Stimulated activated CD4-positive, alpha-beta T cell treated with anti-CD3 and anti-CD28 coated beads, Interleukin-2, amount 100 ng/mL, for 24 hours (primary cell): ENCODE measurements around the gene SYNDIG1L.
"Not testable (repeated sequence)": the region's sequence is repeated elsewhere in the genome, so short reads cannot be mapped to it uniquely, and the experiment has no call there.

ENCODE experiments used
- DNase-seq, 2 donors: peaks; one replicate each; pipeline ENCODE4 v3.0.0-alpha.2; 2020

The SYNDIG1L gene

DNA sequence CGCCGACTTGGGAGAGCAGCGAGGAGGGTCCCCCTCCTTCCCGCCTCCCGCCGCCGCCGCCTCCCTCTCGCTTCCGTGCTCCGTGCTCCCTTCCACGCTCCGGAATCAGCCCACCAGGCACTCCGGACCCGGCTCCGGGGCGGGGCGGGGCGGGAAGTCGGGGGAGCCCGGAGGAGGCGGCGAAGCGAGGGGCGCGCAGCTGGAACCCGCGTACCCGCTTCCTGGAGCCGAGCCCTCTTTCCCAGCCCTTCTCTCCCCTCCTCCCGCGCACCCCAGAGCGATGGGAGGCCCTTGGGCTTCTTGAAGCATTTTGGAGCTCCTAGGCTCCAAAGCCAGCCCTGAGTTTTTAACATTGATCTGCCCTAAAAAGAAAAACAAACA lies at the start of gene SYNDIG1L:
TSS of gene SYNDIG1L (minus strand) at position 9 of the 381 bp plus-strand sequence. CDS start 16,466 bp downstream, outside the sequence.
- DNase-seq: no peak

DNA sequence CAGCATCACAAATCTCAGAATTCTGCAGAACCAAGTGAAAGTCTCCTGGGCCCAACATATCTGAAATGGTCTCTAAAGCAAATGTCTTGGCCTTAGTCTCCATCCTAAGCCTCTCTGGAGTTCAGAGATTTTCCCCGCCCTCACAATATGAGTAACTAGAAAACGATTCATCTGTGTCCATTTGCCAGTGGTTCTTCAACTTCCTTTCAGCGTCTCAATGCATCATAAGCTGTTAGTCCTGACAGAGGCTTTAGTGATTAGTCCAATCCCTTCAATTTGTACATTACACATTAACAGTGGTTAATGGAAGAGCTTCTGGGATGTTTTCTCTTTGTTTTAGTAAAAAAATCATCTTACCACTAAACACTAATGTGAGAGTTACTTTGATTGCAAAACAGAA lies 49.7 kb upstream of the SYNDIG1L start:
- no peak for DNase-seq

DNA sequence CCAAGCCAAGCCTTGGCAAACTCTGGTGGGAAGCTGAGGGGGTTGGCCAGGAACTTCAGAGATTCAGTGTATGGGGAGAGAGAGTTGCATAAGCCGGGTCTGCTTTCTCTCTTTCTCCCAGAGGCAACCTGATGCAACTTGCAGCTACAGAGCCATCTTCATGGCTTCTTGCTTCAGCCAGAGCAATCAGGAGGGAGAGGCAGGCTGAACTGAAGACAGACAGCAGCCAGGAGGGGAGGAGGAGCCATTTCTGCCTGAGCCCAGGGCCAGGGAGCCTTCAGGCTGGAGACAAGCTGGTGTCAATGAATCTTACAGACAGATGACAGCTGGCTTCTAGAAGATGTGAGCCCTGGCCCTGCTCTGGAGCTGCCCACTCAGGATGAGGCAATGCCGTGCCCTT lies 48.4 kb upstream of the SYNDIG1L start:
- DNase-seq: no peak

DNA sequence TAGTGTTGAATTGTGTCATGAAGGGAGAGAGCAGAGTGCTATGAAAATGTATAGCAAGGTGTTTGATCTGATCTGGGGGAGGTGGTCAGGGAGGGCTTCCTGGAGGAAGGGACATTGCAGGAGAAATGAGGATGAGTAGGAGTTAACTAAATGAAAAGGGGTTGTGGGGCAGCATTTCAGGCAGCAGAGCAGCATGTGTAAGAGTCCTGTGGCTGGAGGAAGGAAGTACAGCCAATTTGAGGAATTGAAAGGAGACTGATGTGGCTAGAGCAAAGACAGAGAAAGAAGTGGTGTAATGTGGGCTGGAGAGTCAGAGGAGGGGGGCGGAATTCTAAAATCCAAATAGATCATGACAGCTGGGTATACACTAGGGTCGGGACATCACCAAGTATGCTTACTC lies 46.6 kb upstream of the SYNDIG1L start:
- DNase-seq: no peak

DNA sequence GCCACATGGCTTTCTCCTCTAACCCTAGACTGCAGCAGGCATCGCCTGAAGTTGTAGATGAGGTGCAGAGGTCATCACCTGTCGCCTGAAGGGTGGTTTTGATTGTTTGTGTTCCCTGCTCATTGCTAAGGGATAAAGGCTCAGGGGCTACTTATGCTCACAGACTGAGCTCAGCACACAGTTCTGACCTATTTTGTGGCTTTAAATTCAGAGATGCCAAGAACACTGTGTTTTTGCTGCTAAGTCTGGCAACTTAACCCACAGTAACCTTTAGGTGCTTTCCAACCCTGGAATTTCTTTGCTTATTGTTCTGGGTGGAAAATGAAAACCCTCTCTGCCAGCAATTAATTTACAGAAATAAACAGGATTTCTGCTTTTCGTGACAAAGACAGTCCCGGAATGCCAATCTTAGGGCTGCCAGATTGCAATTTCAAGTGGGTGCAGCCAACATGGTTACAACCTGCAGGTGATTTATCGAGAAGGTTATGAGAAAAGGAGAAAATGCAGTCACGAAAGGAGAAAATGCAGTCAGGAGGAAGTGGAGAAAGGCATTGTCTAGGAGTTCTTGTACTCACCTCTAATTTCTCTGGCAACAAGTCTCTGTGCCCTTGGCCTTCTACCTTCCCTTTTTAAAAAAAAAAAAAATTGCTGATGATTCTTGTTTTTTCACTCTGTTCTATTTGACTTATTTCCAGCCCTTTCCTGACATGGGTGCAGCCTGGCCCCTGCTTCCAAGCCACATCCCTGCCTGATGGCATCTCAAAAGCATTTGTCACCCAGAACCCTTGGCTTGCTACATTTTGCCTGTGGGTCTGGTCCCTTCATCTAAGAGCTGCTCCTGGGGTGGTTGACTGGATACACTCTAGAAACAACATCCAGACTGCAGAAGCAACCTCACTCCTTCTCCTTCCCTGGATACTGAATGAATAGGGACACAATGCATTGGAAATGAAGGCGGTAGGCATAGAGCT lies 43.8 kb upstream of the SYNDIG1L start:
- DNase-seq: no peak

DNA sequence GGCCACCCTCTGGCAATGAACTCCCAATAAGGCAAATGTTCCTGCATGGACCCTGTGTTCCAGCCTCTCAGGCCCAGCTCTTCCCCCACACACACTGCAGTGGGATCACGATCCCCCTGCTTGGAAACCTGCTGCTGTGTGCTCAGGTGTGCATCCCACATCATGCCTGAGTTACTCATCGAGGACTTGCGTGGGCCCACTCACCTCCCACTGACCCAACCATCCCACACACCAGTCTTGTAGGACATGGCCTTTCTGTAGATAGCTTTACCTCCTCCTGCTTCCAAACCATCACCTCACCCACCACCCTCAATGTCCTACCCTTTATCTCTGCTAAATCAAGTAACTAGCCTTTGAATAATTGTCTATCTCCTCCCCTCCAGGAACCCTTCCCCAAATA lies 42.5 kb upstream of the SYNDIG1L start:
- DNase-seq: no peak

DNA sequence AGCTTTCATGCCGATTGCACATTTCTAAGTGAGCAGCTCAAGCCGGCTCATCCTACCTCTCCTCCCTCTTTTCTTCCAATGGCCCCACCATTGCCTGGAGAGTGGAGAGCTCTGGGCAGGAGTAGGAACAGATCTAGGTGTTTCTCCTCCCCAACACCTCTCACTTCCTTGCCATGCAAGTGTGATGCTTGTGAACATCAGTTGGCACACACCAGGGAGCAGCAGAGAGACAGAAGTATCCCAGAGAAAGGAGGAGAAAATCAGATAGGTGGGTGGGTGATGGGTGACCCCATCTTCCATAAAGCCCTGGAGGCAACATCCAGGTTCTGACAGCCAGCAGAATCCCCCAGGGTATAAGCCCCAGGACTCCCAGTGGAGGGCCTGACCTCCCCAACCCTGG lies 39.3 kb upstream of the SYNDIG1L start:
- no peak for DNase-seq

DNA sequence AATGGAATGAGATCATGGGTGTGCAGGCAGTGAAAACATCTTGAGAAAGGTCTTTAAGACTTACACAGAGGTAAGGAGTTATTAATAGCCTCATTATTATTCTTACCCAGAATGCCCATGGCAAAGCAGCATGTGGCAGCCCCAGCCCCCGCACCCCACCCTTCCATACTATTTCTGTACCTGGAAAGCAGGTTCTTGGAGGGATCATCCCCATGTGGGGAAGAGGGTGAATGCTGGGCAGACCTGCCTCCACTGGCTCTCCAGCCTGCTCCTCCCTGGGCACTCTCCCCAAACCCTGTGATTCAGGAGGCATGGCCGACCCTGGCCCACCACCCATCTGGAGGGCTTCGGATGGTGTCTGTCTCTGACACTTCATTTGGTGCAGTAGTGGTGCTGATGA lies 38.8 kb upstream of the SYNDIG1L start:
- no peak for DNase-seq

DNA sequence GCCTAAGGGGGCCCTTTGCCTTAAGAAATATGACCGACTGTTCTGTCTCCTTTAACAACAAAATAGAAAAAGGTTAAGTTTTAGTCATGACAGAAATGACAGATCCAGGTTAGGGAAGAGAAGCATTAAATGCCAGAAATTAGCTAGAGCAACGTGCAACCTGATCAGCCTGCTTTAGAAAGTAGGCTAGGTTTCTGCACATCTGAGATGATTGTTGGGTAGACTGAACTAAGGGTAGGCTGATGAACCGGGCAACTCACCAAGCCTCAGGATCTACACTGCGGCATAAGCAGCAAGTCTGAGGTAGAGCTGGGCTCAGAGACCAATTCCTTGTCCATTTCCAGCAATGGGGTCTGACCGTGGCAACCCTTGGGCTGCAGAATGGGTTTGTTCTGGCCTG lies 37.7 kb upstream of the SYNDIG1L start:
- DNase-seq: peak in 1 of 2 donors; percentile 3

- no peak for DNase-seq
These were observed 37.0 kb upstream of the SYNDIG1L start for GRCh38 chr14:74462993-74463392.

DNA sequence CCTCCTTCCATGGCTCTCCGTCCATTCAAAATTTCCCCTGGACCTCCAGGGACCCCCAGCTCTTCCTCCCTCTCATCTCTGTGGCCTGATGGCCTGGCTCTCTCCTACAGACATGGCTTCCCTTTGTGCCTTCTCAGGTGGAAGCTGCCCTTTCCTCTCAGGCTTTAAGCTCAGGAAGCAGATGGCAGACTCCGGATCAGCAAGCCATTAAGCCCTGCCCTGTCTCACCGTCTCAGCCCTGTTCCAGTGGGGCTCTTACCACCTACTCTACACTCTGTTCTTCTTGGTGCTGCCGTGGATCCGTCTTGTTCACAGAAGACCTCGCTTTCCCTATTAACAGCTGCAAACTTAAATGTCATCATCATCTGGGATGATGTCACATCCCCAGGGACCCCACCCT lies 34.0 kb upstream of the SYNDIG1L start:
- DNase-seq: no peak

GRCh38 chr14:74459289-74459946 lies 33.4 kb upstream of the SYNDIG1L start:
- DNase-seq: peak; percentile 34 to 46

GRCh38 chr14:74457565-74457895 lies 31.5 kb upstream of the SYNDIG1L start:
- DNase-seq: no peak

DNA sequence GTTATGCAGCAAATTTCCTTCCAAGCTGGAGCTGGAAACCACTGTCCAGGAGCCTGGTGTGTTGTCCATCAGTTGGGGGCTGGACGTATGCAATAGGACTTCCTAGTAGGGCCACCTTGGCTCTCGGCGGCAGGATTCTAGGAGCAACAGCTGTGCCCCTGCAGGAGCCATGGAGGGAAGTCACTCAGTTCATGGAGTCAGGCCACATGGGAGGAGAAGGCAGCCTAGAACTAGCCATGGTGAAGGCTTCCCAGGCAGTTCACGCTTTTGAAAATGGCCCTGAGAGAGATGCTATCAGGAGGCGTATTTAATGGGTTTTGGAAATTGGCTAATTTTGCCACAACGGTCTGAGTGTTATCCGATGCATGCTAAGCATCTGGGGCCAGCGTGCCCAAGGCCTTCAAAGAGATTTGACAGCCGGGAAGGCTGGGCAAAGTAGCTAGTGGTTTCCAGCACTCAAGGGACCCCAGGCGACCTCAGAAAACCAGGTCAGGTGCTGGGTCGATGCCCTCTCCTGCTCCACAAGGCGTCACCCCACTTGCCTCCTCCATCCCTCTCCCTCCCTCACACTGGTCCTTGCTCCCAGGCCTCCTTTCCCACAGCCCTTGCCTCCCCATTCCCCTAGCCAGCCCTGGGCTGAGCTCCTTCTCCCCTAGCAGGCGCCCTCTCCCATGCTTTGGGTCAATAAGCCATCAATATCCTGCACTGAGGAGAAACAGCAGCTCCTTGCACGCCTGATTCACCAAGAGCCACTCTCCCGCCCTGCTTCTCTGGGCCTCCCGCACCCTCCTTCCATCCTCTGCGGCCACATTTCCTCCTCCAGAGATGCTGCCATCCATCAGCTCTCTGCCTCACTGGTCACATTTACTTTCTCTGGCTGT lies 30.9 kb upstream of the SYNDIG1L start:
- no peak for DNase-seq

- DNase-seq: not testable (repeated sequence)
These were observed 28.4 kb upstream of the SYNDIG1L start for GRCh38 chr14:74454397-74454796.

DNA sequence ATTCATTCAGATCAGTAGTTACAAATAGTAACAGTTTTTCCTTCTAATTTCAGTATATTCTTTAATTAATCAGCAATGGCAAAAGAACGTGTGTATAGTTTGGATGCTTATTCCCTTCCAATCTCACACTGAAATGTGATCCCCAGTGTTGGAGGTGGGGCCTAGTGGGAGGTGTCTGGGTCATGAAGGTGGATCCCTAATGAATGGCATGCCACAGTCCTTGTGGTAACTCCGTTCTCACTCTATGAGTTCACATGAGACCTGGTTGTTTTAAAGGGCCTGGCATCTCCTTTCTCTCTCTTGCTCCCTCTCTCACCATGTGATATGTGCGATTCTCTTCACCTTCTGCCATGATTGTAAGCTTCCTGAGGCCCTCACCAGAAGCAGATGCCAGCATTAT lies 18.9 kb upstream of the SYNDIG1L start:
- no peak for DNase-seq

DNA sequence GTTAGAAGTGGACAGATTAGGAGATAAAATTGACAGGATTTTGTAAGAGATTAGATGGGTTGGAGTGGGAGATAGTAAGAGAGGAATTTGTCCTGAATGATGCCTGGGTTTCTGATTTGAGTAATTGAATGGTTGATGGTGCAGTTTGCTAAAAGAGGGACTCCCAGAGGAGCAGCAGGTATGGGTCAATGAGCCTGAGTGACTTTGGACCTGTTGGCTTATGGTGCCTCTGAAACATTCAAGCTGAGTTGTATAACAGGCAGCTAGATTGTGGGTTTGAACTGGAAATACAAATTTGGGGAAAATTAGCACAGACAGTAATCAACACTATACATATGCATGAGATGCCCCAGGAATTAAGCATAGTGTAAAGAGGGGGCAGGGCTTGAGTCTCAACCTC lies 16.7 kb upstream of the SYNDIG1L start:
- DNase-seq: no peak

DNA sequence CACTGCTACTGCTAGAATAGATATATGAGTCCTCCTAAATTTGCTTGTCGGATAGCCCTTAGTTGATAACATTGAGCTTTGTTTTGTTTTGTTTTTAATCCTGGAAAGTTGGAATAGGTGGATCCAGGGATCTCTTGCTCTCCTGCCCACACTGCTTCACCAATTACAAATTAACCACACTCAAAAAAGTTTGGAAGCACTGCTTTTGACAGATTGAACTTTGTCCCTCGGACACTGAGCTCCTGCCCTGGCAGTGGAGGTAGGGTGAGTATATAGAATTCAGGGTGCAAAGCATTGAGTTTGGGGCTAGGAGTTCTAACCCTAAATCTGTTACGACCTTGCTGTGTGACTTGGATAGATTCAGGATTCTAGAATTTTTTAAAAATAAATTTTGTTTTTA lies 15.1 kb upstream of the SYNDIG1L start:
- DNase-seq: no peak

- no peak for DNase-seq
These were observed 12.4 kb upstream of the SYNDIG1L start for GRCh38 chr14:74438351-74438915.

- no peak for DNase-seq
These were observed 11.6 kb upstream of the SYNDIG1L start for GRCh38 chr14:74437496-74438053.

- DNase-seq: no peak
These were observed 8.3 kb upstream of the SYNDIG1L start for GRCh38 chr14:74434294-74434693.

GRCh38 chr14:74429991-74430390 lies 4.0 kb upstream of the SYNDIG1L start:
- DNase-seq: no peak
